Cortex of kidney (tissue), 1 donor: ENCODE data around the gene MAEA.
"Not testable (repeated sequence)": the region's sequence is repeated elsewhere in the genome, so short reads cannot be mapped to it uniquely, and the experiment has no call there.

Experiments
- DNase-seq: peaks from one replicate; lab custom pipeline; 2025; lab: John Stamatoyannopoulos, UW

Gene MAEA

GRCh38 chr4:1321946-1322650 lies 32.4 kb downstream of the MAEA start:
- DNase-seq, result no peak

GRCh38 chr4:1323280-1323634 lies 33.6 kb downstream of the MAEA start:
- DNase-seq, result no peak

- no peak for DNase-seq
Observed at GRCh38 chr4:1323635-1324442, 34.1 kb downstream of the MAEA start.

- DNase-seq, result not testable (repeated sequence)
Observed at GRCh38 chr4:1324443-1325175, 34.9 kb downstream of the MAEA start.

- no peak for DNase-seq
Observed at GRCh38 chr4:1325176-1325480, 35.4 kb downstream of the MAEA start.

GRCh38 chr4:1325681-1326635 lies 36.3 kb downstream of the MAEA start:
- DNase-seq, result no peak

- no peak for DNase-seq
Observed at GRCh38 chr4:1326751-1327525, 37.2 kb downstream of the MAEA start.

- no peak for DNase-seq
Observed at GRCh38 chr4:1327526-1328266, 38.0 kb downstream of the MAEA start.

GRCh38 chr4:1328267-1329155 lies 38.8 kb downstream of the MAEA start:
- no peak for DNase-seq

- no peak for DNase-seq
Observed at GRCh38 chr4:1329408-1330371, 40.0 kb downstream of the MAEA start.

GRCh38 chr4:1330761-1331590 lies 41.3 kb downstream of the MAEA start:
- DNase-seq, result no peak

GRCh38 chr4:1331591-1332353 lies 42.1 kb downstream of the MAEA start:
- DNase-seq, result no peak

- DNase-seq, result no peak
Observed at GRCh38 chr4:1332686-1333085, 43.0 kb downstream of the MAEA start.

GRCh38 chr4:1333256-1333655 lies 43.6 kb downstream of the MAEA start:
- no peak for DNase-seq

- not testable (repeated sequence) for DNase-seq
Observed at GRCh38 chr4:1333851-1334578, 44.3 kb downstream of the MAEA start.

GRCh38 chr4:1334579-1334895 lies 44.8 kb downstream of the MAEA start:
- DNase-seq, result no peak
